DOHH2 (cell line): ENCODE measurements around the gene RIN3.
A peak's percentile ranks its signal among the peaks of the same experiment; 100 is the strongest.
"Not testable (repeated sequence)": the region's sequence is repeated elsewhere in the genome, so short reads cannot be mapped to it uniquely, and the experiment has no call there.

ENCODE experiments used
- H3F3A ChIP-seq: fragments of 200-600 bp; sonication (generic), shearing (Covaris generic); 2 replicates; pipeline ENCODE4 v1.6.0; 2016; ENCODE audit warnings: antibody characterized with exemption, mild to moderate bottlenecking; ENCODE audit not compliant: control insufficient read depth, insufficient read depth
- H3K27ac ChIP-seq: fragments of 200-600 bp; sonication (generic); 2 replicates; pipeline ENCODE4 v1.5.1; 2014; ENCODE audit warnings: low read depth, mild to moderate bottlenecking, low read length, moderate library complexity
- H3K27me3 ChIP-seq: fragments of 200-600 bp; sonication (generic); 2 replicates; pipeline ENCODE4 v1.6.1; 2014; ENCODE audit warnings: mild to moderate bottlenecking, low read length, mixed read lengths; ENCODE audit not compliant: control insufficient read depth
- H3K36me3 ChIP-seq: fragments of 200-600 bp; sonication (generic); 2 replicates; pipeline ENCODE4 v1.6.1; 2014; ENCODE audit warnings: mild to moderate bottlenecking, low read length, moderate library complexity, mixed read lengths; ENCODE audit not compliant: control insufficient read depth
- H3K4me1 ChIP-seq: fragments of 200-600 bp; sonication (generic); 2 replicates; pipeline ENCODE4 v1.6.1; 2014; ENCODE audit warnings: mild to moderate bottlenecking, low read length, mixed read lengths; ENCODE audit not compliant: control insufficient read depth
- H3K4me2 ChIP-seq: fragments of 200-600 bp; sonication (generic); 2 replicates; pipeline ENCODE4 v1.6.0; 2014; ENCODE audit warnings: mild to moderate bottlenecking, low read length, moderate library complexity
- H3K4me3 ChIP-seq: fragments of 200-600 bp; sonication (generic); 2 replicates; pipeline ENCODE4 v1.5.1; 2014; ENCODE audit warnings: mild to moderate bottlenecking, low read length, mixed read lengths
- H3K79me2 ChIP-seq: fragments of 200-600 bp; sonication (generic); 2 replicates; pipeline ENCODE4 v1.6.1; 2014; ENCODE audit warnings: mild to moderate bottlenecking, low read length, mixed read lengths; ENCODE audit not compliant: control insufficient read depth
- H3K9me2 ChIP-seq: fragments of 200-600 bp; sonication (generic); replicated peaks from 2 replicates; pipeline ENCODE4 v1.6.1; 2014; ENCODE audit warnings: mild to moderate bottlenecking, low read length, mixed read lengths; ENCODE audit not compliant: control insufficient read depth
- H3K9me3 ChIP-seq: fragments of 200-600 bp; sonication (generic); 2 replicates; pipeline ENCODE4 v1.6.1; 2014; ENCODE audit warnings: antibody characterized with exemption, low read length, mixed read lengths; ENCODE audit not compliant: control insufficient read depth, insufficient read depth
- H4K20me1 ChIP-seq: fragments of 200-600 bp; sonication (generic); 2 replicates; pipeline ENCODE4 v1.6.0; 2014; ENCODE audit warnings: low read depth, mild to moderate bottlenecking, antibody characterized with exemption, low read length, moderate library complexity; ENCODE audit not compliant: control insufficient read depth, insufficient read depth
- EZH2phosphoT487 ChIP-seq: fragments of 200-600 bp; sonication (generic); IDR thresholded peaks from 2 replicates; pipeline ENCODE4 v1.6.1; 2017; ENCODE audit warnings: borderline replicate concordance, mild to moderate bottlenecking, antibody characterized with exemption, low read length, moderate library complexity, mixed read lengths
- TF ChIP-seq, protein P1 (sequence below): fragments of 200-600 bp; sonication (generic); IDR thresholded peaks from one replicate; pipeline ENCODE4 v1.5.1; 2014; ENCODE audit warnings: antibody characterized with exemption, mild to moderate bottlenecking, low read depth, low read length; ENCODE audit not compliant: poor library complexity, severe bottlenecking

The RIN3 gene

DNA sequence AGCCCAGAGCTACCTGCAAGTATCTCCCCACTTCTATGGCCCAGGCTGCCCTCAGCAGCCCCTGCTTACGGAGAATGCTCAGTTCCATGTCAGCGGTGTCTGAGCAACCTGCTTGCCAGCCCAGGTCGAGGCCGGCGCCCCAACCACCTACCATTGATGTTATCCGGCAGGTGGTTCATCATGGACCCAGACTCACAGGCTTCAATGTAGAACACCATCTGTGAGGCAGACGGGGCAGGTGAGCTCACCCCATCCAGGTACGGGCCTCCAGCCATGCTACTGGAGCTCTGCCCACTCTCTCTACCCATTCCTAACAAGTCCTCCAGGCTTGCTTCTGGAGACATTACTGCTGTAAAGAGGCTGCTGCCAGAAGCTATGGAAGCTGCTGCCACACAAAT, 199.1 kb downstream of the RIN3 start:
- Histone ChIP-seq H3K36me3 (no peaks in the 10 kb centered on the region), H3K9me2 (no peaks in the 10 kb centered on the region), H3K27ac (no peak overlapping the region), H3K4me1 (no peaks in the 10 kb centered on the region), H3K27me3 (no peaks in the 10 kb centered on the region), H3K4me3 (no peak overlapping the region), H4K20me1 (no peaks in the 10 kb centered on the region), H3K9me3 (no peaks in the 10 kb centered on the region), H3K79me2 (no peaks in the 10 kb centered on the region), H3K4me2 (no peak overlapping the region), H3F3A (no peaks in the 10 kb centered on the region)
- TF ChIP-seq EZH2phosphoT487: no peak
- TF ChIP-seq, protein P1, sequence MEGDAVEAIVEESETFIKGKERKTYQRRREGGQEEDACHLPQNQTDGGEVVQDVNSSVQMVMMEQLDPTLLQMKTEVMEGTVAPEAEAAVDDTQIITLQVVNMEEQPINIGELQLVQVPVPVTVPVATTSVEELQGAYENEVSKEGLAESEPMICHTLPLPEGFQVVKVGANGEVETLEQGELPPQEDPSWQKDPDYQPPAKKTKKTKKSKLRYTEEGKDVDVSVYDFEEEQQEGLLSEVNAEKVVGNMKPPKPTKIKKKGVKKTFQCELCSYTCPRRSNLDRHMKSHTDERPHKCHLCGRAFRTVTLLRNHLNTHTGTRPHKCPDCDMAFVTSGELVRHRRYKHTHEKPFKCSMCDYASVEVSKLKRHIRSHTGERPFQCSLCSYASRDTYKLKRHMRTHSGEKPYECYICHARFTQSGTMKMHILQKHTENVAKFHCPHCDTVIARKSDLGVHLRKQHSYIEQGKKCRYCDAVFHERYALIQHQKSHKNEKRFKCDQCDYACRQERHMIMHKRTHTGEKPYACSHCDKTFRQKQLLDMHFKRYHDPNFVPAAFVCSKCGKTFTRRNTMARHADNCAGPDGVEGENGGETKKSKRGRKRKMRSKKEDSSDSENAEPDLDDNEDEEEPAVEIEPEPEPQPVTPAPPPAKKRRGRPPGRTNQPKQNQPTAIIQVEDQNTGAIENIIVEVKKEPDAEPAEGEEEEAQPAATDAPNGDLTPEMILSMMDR: no peak

DNA sequence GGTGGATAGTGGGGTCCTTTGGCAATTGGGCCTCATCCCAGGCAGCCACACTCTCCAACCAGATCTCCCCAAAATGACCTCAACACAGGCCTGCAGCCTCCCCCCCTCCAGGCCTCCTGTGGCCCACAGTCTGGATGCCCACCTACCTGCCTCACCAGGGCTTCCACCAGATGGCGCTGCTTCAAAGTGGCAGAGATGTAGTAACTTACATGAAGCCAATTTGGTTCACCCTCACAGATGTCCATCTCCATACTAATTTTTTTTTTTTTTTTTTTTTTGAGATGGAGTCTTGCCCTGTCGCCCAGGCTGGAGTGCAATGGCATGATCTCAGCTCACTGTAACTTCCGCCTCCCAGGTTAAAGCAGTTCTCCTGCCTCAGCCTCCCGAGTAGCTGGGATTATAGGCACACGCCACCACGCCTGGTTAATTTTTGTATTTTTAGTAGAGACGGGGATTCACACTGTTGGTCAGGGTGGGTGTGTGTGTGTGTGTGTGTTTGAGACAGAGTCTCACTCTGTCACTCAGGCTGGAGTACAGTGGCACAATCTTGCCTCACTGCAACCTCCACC, 201.2 kb downstream of the RIN3 start:
- not testable (repeated sequence) for H3K9me3 ChIP-seq, H3K27me3 ChIP-seq, H3K9me2 ChIP-seq, H4K20me1 ChIP-seq, H3K4me2 ChIP-seq, H3K27ac ChIP-seq, H3K4me3 ChIP-seq, H3F3A ChIP-seq, H3K36me3 ChIP-seq, H3K4me1 ChIP-seq, H3K79me2 ChIP-seq
- TF ChIP-seq, protein P1: peak; percentile 75

DNA sequence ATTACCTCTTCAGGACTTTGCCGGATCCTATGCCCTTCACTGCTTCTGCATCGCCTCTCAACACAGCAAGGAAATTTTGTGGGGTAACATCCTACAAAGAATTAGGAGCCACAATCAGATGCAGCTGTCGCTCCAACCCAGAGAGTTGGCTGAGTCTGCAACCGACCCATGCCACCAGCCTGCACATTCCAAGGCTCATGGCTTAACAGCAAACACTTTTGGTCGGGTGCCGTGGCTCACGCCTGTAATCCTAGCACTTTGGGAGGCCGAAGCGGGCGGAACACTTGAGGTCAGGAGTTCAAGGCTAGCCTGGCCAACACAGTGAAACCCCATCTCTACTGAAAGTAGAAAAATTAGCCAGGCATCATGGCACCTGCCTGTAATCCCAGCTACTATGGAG, 202.6 kb downstream of the RIN3 start:
- H3F3A ChIP-seq: no peaks in the 10 kb centered on the region
- no peaks in the 10 kb centered on the region for H3K36me3 ChIP-seq
- no peaks in the 10 kb centered on the region for H3K9me3 ChIP-seq
- no peaks in the 10 kb centered on the region for H3K9me2 ChIP-seq
- no peak overlapping the region for H3K4me3 ChIP-seq
- no peaks in the 10 kb centered on the region for H3K27me3 ChIP-seq
- no peak overlapping the region for H3K27ac ChIP-seq
- TF ChIP-seq, protein P1: no peak
- no peak for TF ChIP-seq EZH2phosphoT487
- H3K4me1 ChIP-seq: no peaks in the 10 kb centered on the region
- H3K4me2 ChIP-seq: no peak overlapping the region
- H3K79me2 ChIP-seq: no peaks in the 10 kb centered on the region
- H4K20me1 ChIP-seq: no peaks in the 10 kb centered on the region
